ENCODE results near the gene TEX2. TPM values are rescaled to one million over a fixed set of nuclear protein-coding genes. Genes with fewer than 3 reads are reported as not detected.

TEX2 gene
- total RNA-seq, 1 experiment from 2014 or later = 10.8 TPM

- TF ChIP-seq, protein P1, sequence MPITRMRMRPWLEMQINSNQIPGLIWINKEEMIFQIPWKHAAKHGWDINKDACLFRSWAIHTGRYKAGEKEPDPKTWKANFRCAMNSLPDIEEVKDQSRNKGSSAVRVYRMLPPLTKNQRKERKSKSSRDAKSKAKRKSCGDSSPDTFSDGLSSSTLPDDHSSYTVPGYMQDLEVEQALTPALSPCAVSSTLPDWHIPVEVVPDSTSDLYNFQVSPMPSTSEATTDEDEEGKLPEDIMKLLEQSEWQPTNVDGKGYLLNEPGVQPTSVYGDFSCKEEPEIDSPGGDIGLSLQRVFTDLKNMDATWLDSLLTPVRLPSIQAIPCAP (CRISPR knock-in tag; IDR thresholded peaks at IDR 0.05) = no peak
- TF ChIP-seq NR1H2 (CRISPR knock-in tag; IDR thresholded peaks at IDR 0.05) = no peak
- TF ChIP-seq, protein P2, sequence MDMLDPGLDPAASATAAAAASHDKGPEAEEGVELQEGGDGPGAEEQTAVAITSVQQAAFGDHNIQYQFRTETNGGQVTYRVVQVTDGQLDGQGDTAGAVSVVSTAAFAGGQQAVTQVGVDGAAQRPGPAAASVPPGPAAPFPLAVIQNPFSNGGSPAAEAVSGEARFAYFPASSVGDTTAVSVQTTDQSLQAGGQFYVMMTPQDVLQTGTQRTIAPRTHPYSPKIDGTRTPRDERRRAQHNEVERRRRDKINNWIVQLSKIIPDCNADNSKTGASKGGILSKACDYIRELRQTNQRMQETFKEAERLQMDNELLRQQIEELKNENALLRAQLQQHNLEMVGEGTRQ (CRISPR knock-in tag; IDR thresholded peaks at IDR 0.05) = no peak
- TF ChIP-seq, protein P3, sequence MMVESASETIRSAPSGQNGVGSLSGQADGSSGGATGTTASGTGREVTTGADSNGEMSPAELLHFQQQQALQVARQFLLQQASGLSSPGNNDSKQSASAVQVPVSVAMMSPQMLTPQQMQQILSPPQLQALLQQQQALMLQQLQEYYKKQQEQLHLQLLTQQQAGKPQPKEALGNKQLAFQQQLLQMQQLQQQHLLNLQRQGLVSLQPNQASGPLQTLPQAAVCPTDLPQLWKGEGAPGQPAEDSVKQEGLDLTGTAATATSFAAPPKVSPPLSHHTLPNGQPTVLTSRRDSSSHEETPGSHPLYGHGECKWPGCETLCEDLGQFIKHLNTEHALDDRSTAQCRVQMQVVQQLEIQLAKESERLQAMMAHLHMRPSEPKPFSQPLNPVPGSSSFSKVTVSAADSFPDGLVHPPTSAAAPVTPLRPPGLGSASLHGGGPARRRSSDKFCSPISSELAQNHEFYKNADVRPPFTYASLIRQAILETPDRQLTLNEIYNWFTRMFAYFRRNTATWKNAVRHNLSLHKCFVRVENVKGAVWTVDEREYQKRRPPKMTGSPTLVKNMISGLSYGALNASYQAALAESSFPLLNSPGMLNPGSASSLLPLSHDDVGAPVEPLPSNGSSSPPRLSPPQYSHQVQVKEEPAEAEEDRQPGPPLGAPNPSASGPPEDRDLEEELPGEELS (CRISPR knock-in tag; IDR thresholded peaks at IDR 0.05) = no peak
- TF ChIP-seq GTF2I (CRISPR knock-in tag; conservative IDR thresholded peaks at IDR 0.05) = no peak
- no peak for TF ChIP-seq ZNF138 (CRISPR knock-in tag; conservative IDR thresholded peaks at IDR 0.05)
- no peak for TF ChIP-seq ATF1 (CRISPR knock-in tag; IDR thresholded peaks at IDR 0.05)
- TF ChIP-seq AFF4 (CRISPR knock-in tag; IDR thresholded peaks at IDR 0.05; ENCODE audit: borderline replicate concordance) = no peak
- TF ChIP-seq E2F1 (CRISPR knock-in tag; IDR thresholded peaks at IDR 0.05) = no peak
- TF ChIP-seq OVOL2 (CRISPR knock-in tag; IDR thresholded peaks at IDR 0.05; ENCODE audit: borderline replicate concordance) = no peak
- TF ChIP-seq GRHL2 (CRISPR knock-in tag; IDR thresholded peaks at IDR 0.05; ENCODE audit: insufficient replicate concordance, severe bottlenecking) = no peak
- TF ChIP-seq, protein P4, sequence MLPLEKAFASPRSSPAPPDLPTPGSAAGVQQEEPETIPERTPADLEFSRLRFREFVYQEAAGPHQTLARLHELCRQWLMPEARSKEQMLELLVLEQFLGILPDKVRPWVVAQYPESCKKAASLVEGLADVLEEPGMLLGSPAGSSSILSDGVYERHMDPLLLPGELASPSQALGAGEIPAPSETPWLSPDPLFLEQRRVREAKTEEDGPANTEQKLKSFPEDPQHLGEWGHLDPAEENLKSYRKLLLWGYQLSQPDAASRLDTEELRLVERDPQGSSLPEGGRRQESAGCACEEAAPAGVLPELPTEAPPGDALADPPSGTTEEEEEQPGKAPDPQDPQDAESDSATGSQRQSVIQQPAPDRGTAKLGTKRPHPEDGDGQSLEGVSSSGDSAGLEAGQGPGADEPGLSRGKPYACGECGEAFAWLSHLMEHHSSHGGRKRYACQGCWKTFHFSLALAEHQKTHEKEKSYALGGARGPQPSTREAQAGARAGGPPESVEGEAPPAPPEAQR (CRISPR knock-in tag; IDR thresholded peaks at IDR 0.05) = no peak
Measured at GRCh38 chr17:64216338-64217248, 46.5 kb downstream of the TEX2 start (continued).

DNA sequence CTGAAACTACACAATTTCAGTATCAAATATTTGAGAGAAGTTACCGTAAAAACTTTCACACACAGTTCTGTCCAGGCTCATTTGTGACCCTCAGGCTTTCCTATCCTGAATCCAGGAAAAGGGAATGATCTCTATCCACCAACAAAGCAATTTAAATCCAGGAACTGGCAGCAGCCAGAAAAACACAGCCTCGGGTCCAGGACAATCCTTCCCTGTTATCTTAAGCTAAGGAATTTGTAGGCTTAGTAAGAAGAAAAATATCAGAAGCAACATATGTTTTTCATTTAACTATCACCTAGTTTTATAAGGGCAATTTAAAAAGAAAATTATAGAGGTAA is 47.1 kb downstream of the TEX2 start:
- Mint-ChIP-seq H3K4me1 (peaks cover 20% of the 10 kb centered on the region), H3K4me3 (no peak overlapping the region), H3K27me3 (ENCODE audit: low read depth) (no peaks in the 10 kb centered on the region), H3K27ac (peak overlapping the region; percentile 53; the same call in 1 of the 2 replicates), H3K36me3 (peaks cover 15% of the 10 kb centered on the region), H3K9me3 (peaks cover 2% of the 10 kb centered on the region; the same call in 1 of the 2 replicates)
- DNase-seq (ENCODE audit: low spot score) (no peak), ATAC-seq (no peak)
- ChIA-PET CTCF (interaction anchor here (0.6 to 2.4 kb wide), 4 partner anchors 9 to 152 kb away, joined by 3 to 10 read pairs (median 6); no protein-coding TSS in a partner anchor), POLR2A (interaction anchor here (1.3 kb wide), 1 partner anchor 70 kb away, joined by 3 read pairs; no protein-coding TSS in a partner anchor)
- TF ChIP-seq ZNF317 (CRISPR knock-in tag; IDR thresholded peaks at IDR 0.05; ENCODE audit: borderline replicate concordance, low read depth) = no peak
- no peak for TF ChIP-seq RELA (CRISPR knock-in tag; IDR thresholded peaks at IDR 0.05; ENCODE audit: borderline replicate concordance)
- no peak for TF ChIP-seq MXD4 (CRISPR knock-in tag; IDR thresholded peaks at IDR 0.05; ENCODE audit: borderline replicate concordance)
- TF ChIP-seq ZNF671 (CRISPR knock-in tag; IDR thresholded peaks at IDR 0.05) = no peak
- no peak for TF ChIP-seq ATF2 (CRISPR knock-in tag; IDR thresholded peaks at IDR 0.05; ENCODE audit: borderline replicate concordance, low read depth)
- TF ChIP-seq, protein P5, sequence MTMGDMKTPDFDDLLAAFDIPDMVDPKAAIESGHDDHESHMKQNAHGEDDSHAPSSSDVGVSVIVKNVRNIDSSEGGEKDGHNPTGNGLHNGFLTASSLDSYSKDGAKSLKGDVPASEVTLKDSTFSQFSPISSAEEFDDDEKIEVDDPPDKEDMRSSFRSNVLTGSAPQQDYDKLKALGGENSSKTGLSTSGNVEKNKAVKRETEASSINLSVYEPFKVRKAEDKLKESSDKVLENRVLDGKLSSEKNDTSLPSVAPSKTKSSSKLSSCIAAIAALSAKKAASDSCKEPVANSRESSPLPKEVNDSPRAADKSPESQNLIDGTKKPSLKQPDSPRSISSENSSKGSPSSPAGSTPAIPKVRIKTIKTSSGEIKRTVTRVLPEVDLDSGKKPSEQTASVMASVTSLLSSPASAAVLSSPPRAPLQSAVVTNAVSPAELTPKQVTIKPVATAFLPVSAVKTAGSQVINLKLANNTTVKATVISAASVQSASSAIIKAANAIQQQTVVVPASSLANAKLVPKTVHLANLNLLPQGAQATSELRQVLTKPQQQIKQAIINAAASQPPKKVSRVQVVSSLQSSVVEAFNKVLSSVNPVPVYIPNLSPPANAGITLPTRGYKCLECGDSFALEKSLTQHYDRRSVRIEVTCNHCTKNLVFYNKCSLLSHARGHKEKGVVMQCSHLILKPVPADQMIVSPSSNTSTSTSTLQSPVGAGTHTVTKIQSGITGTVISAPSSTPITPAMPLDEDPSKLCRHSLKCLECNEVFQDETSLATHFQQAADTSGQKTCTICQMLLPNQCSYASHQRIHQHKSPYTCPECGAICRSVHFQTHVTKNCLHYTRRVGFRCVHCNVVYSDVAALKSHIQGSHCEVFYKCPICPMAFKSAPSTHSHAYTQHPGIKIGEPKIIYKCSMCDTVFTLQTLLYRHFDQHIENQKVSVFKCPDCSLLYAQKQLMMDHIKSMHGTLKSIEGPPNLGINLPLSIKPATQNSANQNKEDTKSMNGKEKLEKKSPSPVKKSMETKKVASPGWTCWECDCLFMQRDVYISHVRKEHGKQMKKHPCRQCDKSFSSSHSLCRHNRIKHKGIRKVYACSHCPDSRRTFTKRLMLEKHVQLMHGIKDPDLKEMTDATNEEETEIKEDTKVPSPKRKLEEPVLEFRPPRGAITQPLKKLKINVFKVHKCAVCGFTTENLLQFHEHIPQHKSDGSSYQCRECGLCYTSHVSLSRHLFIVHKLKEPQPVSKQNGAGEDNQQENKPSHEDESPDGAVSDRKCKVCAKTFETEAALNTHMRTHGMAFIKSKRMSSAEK (CRISPR knock-in tag; IDR thresholded peaks at IDR 0.05; ENCODE audit: borderline replicate concordance) = no peak

Measured in WTC11 (cell line).